H9 (cell line): ENCODE data around the gene SETBP1. TPM values are rescaled to one million over a fixed set of nuclear protein-coding genes. Genes with fewer than 3 reads are reported as not detected.

Source experiments
- DNase-seq: peaks from one replicate; pipeline ENCODE4 v3.0.0-alpha.2; 2017
- H2AFZ ChIP-seq: one replicate; pipeline ENCODE4 v1.6.1; 2013; ENCODE audit warnings: mild to moderate bottlenecking, low read length, control low read depth, moderate library complexity
- H2AK5ac ChIP-seq: 2 replicates; pipeline ENCODE4 v1.6.1; 2013; ENCODE audit warnings: low read length, control low read depth, mixed read lengths; ENCODE audit not compliant: insufficient read length
- H2BK120ac ChIP-seq: one replicate; pipeline ENCODE4 v1.6.1; 2013; ENCODE audit warnings: low read depth, mild to moderate bottlenecking, low read length, control low read depth, inconsistent platforms; ENCODE audit not compliant: poor library complexity, severe bottlenecking
- H2BK12ac ChIP-seq: 2 replicates; pipeline ENCODE4 v1.6.1; 2013; ENCODE audit warnings: low read length, control low read depth, mixed read lengths, low read depth; ENCODE audit not compliant: insufficient read length
- H2BK15ac ChIP-seq: 2 replicates; pipeline ENCODE4 v1.6.1; 2013; ENCODE audit warnings: low read depth, low read length, control low read depth
- H2BK20ac ChIP-seq: one replicate; pipeline ENCODE4 v1.6.1; 2013; ENCODE audit warnings: low read depth, mild to moderate bottlenecking, low read length, control low read depth, inconsistent platforms; ENCODE audit not compliant: poor library complexity, severe bottlenecking
- H2BK5ac ChIP-seq: 2 replicates; pipeline ENCODE4 v1.6.1; 2013; ENCODE audit warnings: low read length, control low read depth, mixed read lengths; ENCODE audit not compliant: insufficient read length
- H3K14ac ChIP-seq: 2 replicates; pipeline ENCODE4 v1.6.1; 2013; ENCODE audit warnings: low read length, control low read depth; ENCODE audit not compliant: insufficient read depth
- H3K18ac ChIP-seq: 2 replicates; pipeline ENCODE4 v1.6.1; 2013; ENCODE audit warnings: low read depth, mild to moderate bottlenecking, mixed read lengths, low read length, control low read depth; ENCODE audit not compliant: insufficient read length
- H3K23ac ChIP-seq: 2 replicates; pipeline ENCODE4 v1.6.1; 2013; ENCODE audit warnings: low read length, control low read depth, mixed read lengths, low read depth; ENCODE audit not compliant: insufficient read length
- H3K23me2 ChIP-seq: 2 replicates; pipeline ENCODE4 v1.6.1; 2013; ENCODE audit warnings: low read depth, mild to moderate bottlenecking, mixed read lengths, low read length, control low read depth; ENCODE audit not compliant: insufficient read length, poor library complexity, severe bottlenecking
- H3K27ac ChIP-seq: 2 replicates; pipeline ENCODE4 v1.5.1; 2013; ENCODE audit warnings: low read length, control low read depth, mixed read lengths, low read depth; ENCODE audit not compliant: insufficient read length
- H3K27me3 ChIP-seq: 2 replicates; pipeline ENCODE4 v1.6.1; 2013; ENCODE audit warnings: low read length, control low read depth, inconsistent platforms; ENCODE audit not compliant: insufficient read depth
- H3K4ac ChIP-seq: 2 replicates; pipeline ENCODE4 v1.6.1; 2013; ENCODE audit warnings: low read depth, mild to moderate bottlenecking, control low read depth, inconsistent platforms, low read length, moderate library complexity
- H3K4me1 ChIP-seq: 2 replicates; pipeline ENCODE4 v1.6.1; 2013; ENCODE audit warnings: low read length, control low read depth, inconsistent platforms; ENCODE audit not compliant: insufficient read depth
- H3K4me2 ChIP-seq: 2 replicates; pipeline ENCODE4 v1.6.1; 2013; ENCODE audit warnings: low read length, control low read depth, mixed read lengths; ENCODE audit not compliant: insufficient read length, insufficient read depth
- H3K56ac ChIP-seq: 2 replicates; pipeline ENCODE4 v1.6.1; 2013; ENCODE audit warnings: low read depth, mild to moderate bottlenecking, mixed read lengths, low read length, control low read depth; ENCODE audit not compliant: insufficient read length
- H3K79me1 ChIP-seq: 2 replicates; pipeline ENCODE4 v1.6.1; 2013; ENCODE audit warnings: low read depth, mild to moderate bottlenecking, moderate library complexity, low read length, control low read depth, inconsistent platforms; ENCODE audit not compliant: insufficient read depth, poor library complexity, severe bottlenecking
- H3K79me2 ChIP-seq: 2 replicates; pipeline ENCODE4 v1.6.1; 2013; ENCODE audit warnings: low read length, control low read depth, inconsistent platforms; ENCODE audit not compliant: insufficient read depth
- H3K9ac ChIP-seq: 2 replicates; pipeline ENCODE4 v1.6.1; 2013; ENCODE audit warnings: low read length, control low read depth, mixed read lengths; ENCODE audit not compliant: insufficient read length; ENCODE audit errors: extremely low read depth
- H3K9me3 ChIP-seq: one replicate; pipeline ENCODE4 v1.6.1; 2013; ENCODE audit warnings: low read depth, low read length, inconsistent platforms; ENCODE audit not compliant: control insufficient read depth
- H3T11ph ChIP-seq: one replicate; pipeline ENCODE4 v1.6.1; 2013; ENCODE audit warnings: mild to moderate bottlenecking, low read length, control low read depth, inconsistent platforms
- H4K20me1 ChIP-seq: one replicate; pipeline ENCODE4 v1.6.1; 2013; ENCODE audit not compliant: control insufficient read depth, insufficient read length, insufficient read depth
- H4K5ac ChIP-seq: 2 replicates; pipeline ENCODE4 v1.6.1; 2013; ENCODE audit warnings: low read depth, mild to moderate bottlenecking, mixed read lengths, low read length, control low read depth; ENCODE audit not compliant: insufficient read length
- H4K8ac ChIP-seq: replicated peaks from 2 replicates; pipeline ENCODE4 v1.6.1; 2013; ENCODE audit warnings: low read length, control low read depth, mixed read lengths, low read depth; ENCODE audit not compliant: insufficient read length
- H4K91ac ChIP-seq: 2 replicates; pipeline ENCODE4 v1.6.1; 2013; ENCODE audit warnings: low read depth, mild to moderate bottlenecking, moderate library complexity, mixed read lengths, low read length, control low read depth; ENCODE audit not compliant: insufficient read length
- H3K27ac Mint-ChIP-seq, 3 experiments: 2 replicates in 2 of 3; 3 replicates in 1 of 3; pipeline ENCODE4 v1.8.0; 2020 to 2021; ENCODE audit warnings: mixed read lengths in 3 of 3, mild to moderate bottlenecking in 1 of 3, moderate library complexity in 1 of 3
- H3K27me3 Mint-ChIP-seq: 2 replicates; pipeline ENCODE4 v1.8.0; 2021; ENCODE audit warnings: low read depth, mild to moderate bottlenecking, moderate library complexity, mixed read lengths
- H3K36me3 Mint-ChIP-seq, 3 experiments: 2 replicates in 2 of 3; 3 replicates in 1 of 3; pipeline ENCODE4 v1.8.0; 2020 to 2021; ENCODE audit warnings: low read depth in 3 of 3, mixed read lengths in 3 of 3; ENCODE audit not compliant: insufficient read depth in 1 of 3
- H3K4me1 Mint-ChIP-seq, 2 experiments: 2 replicates each; pipeline ENCODE4 v1.8.0; 2020; ENCODE audit warnings: mixed read lengths in 2 of 2
- H3K4me3 Mint-ChIP-seq, 2 experiments: 2 replicates in 1 of 2; 3 replicates in 1 of 2; pipeline ENCODE4 v1.8.0; 2020 to 2021; ENCODE audit warnings: mild to moderate bottlenecking in 2 of 2, mixed read lengths in 2 of 2, moderate library complexity in 1 of 2
- H3K9me3 Mint-ChIP-seq, 2 experiments: 2 replicates in 1 of 2; 3 replicates in 1 of 2; pipeline ENCODE4 v1.8.0; 2020; ENCODE audit warnings: mild to moderate bottlenecking in 2 of 2, mixed read lengths in 2 of 2, moderate library complexity in 1 of 2
- CTCF ChIP-seq: fragments of 200-600 bp; sonication (generic); conservative IDR thresholded peaks from 3 replicates; pipeline ENCODE4 v1.8.0; 2021; ENCODE audit warnings: antibody characterized with exemption, mild to moderate bottlenecking
- total RNA-seq: library from RNA; stranded (reverse); gene quantifications from 2 replicates; pipeline ENCODE4 v1.2.1, GENCODE V29; 2021

The SETBP1 gene
- total RNA-seq, 1 experiment from 2014 or later = 4.6 TPM

GRCh38 chr18:44846450-44846849 lies 165.8 kb downstream of the SETBP1 start:
- Mint-ChIP-seq H3K4me3 (no peak overlapping the region), H3K9me3 (peaks cover 0 to 2% of the 10 kb centered on the region in 2 experiments; a peak in 1 of 5 replicates), H3K27me3 (no peaks in the 10 kb centered on the region), H3K36me3 (no peaks in the 10 kb centered on the region; a peak in 1 of 7 replicates), H3K4me1 (peaks cover 32 to 33% of the 10 kb centered on the region in 2 experiments), H3K27ac (no peak overlapping the region)
- H2BK15ac ChIP-seq = no peak overlapping the region
- H2BK120ac ChIP-seq = no peak overlapping the region
- no peak overlapping the region for H3K9ac ChIP-seq
- no peak overlapping the region for H3K27ac ChIP-seq
- H2AK5ac ChIP-seq = no peak overlapping the region
- H3K23me2 ChIP-seq = no peaks in the 10 kb centered on the region
- no peaks in the 10 kb centered on the region for H3K9me3 ChIP-seq
- H3K4ac ChIP-seq = no peak overlapping the region
- H4K91ac ChIP-seq = no peak overlapping the region
- H3K79me1 ChIP-seq = no peaks in the 10 kb centered on the region
- no peaks in the 10 kb centered on the region for H4K20me1 ChIP-seq
- no peaks in the 10 kb centered on the region; the same call in none of the 2 replicates for H3K4me1 ChIP-seq
- H3K23ac ChIP-seq = no peak overlapping the region
- no peak overlapping the region for H2BK12ac ChIP-seq
- H4K5ac ChIP-seq = no peak overlapping the region
- H3K14ac ChIP-seq = no peak overlapping the region
- H4K8ac ChIP-seq = no peak overlapping the region
- no peak overlapping the region for H3K56ac ChIP-seq
- no peak overlapping the region for H2AFZ ChIP-seq
- TF ChIP-seq CTCF = no peak
- no peaks in the 10 kb centered on the region for H3K27me3 ChIP-seq
- H2BK20ac ChIP-seq = no peak overlapping the region
- no peak for DNase-seq
- no peak overlapping the region for H3T11ph ChIP-seq
- H2BK5ac ChIP-seq = no peak overlapping the region
- no peak overlapping the region for H3K4me2 ChIP-seq
- no peaks in the 10 kb centered on the region for H3K79me2 ChIP-seq
- no peak overlapping the region for H3K18ac ChIP-seq
